ENCODE results near the gene AIMP1.

DNA sequence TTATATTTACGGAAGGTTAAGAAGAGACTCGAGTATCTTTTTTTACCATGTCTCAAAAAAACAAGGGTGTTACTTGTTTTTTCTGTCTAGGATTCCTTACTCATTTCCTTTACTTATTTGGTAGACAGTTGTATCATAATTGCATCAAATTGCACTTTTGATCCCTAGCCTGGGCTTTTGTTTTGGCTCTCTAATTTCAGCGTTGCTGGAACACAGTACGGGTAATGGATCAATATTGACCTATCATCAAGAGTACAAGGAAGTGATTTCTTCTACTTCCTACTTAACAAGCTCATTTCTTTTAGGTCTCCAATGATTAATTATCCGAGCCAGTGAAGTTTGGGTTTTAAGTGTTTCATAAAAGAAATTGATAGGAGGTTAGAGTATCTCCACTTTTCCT, 16.8 kb downstream of the AIMP1 start:
- TF ChIP-seq, protein P1, sequence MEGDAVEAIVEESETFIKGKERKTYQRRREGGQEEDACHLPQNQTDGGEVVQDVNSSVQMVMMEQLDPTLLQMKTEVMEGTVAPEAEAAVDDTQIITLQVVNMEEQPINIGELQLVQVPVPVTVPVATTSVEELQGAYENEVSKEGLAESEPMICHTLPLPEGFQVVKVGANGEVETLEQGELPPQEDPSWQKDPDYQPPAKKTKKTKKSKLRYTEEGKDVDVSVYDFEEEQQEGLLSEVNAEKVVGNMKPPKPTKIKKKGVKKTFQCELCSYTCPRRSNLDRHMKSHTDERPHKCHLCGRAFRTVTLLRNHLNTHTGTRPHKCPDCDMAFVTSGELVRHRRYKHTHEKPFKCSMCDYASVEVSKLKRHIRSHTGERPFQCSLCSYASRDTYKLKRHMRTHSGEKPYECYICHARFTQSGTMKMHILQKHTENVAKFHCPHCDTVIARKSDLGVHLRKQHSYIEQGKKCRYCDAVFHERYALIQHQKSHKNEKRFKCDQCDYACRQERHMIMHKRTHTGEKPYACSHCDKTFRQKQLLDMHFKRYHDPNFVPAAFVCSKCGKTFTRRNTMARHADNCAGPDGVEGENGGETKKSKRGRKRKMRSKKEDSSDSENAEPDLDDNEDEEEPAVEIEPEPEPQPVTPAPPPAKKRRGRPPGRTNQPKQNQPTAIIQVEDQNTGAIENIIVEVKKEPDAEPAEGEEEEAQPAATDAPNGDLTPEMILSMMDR (IDR thresholded peaks at IDR 0.05): no peak
- TF ChIP-seq POLR2A (IDR thresholded peaks at IDR 0.05): no peak
